Islet of Langerhans (tissue), 1 donor: ENCODE measurements around the gene AQP11.
A peak's percentile ranks its signal among the peaks of the same experiment; 100 is the strongest.
"Not testable (repeated sequence)": the region's sequence is repeated elsewhere in the genome, so short reads cannot be mapped to it uniquely, and the experiment has no call there.

Experiments
- FAIRE-seq: peaks from one replicate; lab custom pipeline; 2011; peaks lifted over from hg19 to GRCh38; lab: Jason Lieb, UNC

AQP11 gene

GRCh38 chr11:77589521-77590193, at the start of gene AQP11:
TSS of gene AQP11 (plus strand) at chr11:77589953. CDS start at chr11:77589993, 40 bp downstream.
- no peak for FAIRE-seq

GRCh38 chr11:77542296-77542695, 47.5 kb upstream of the AQP11 start:
- FAIRE-seq: no peak

- no peak for FAIRE-seq
Observed at GRCh38 chr11:77547047-77547836, 42.5 kb upstream of the AQP11 start.

- peak; percentile 96 for FAIRE-seq
Observed at GRCh38 chr11:77547863-77548551, 41.7 kb upstream of the AQP11 start.

GRCh38 chr11:77548552-77549445, 41.0 kb upstream of the AQP11 start:
- no peak for FAIRE-seq

GRCh38 chr11:77551426-77551825, 38.3 kb upstream of the AQP11 start:
- not testable (repeated sequence) for FAIRE-seq

GRCh38 chr11:77557553-77557952, 32.2 kb upstream of the AQP11 start:
- FAIRE-seq: no peak

GRCh38 chr11:77558380-77558779, 31.4 kb upstream of the AQP11 start:
- no peak for FAIRE-seq

- no peak for FAIRE-seq
Observed at GRCh38 chr11:77559686-77560401, 29.9 kb upstream of the AQP11 start.

GRCh38 chr11:77560605-77561004, 29.1 kb upstream of the AQP11 start:
- no peak for FAIRE-seq

GRCh38 chr11:77561257-77561656, 28.5 kb upstream of the AQP11 start:
- no peak for FAIRE-seq

GRCh38 chr11:77568306-77568705, 21.4 kb upstream of the AQP11 start:
- no peak for FAIRE-seq

GRCh38 chr11:77568916-77569675, 20.7 kb upstream of the AQP11 start:
- FAIRE-seq: no peak

- FAIRE-seq: no peak
Observed at GRCh38 chr11:77569676-77570070, 20.1 kb upstream of the AQP11 start.

GRCh38 chr11:77570896-77571295, 18.9 kb upstream of the AQP11 start:
- not testable (repeated sequence) for FAIRE-seq

GRCh38 chr11:77575428-77575827, 14.3 kb upstream of the AQP11 start:
- FAIRE-seq: not testable (repeated sequence)

- no peak for FAIRE-seq
Observed at GRCh38 chr11:77580712-77581337, 8.9 kb upstream of the AQP11 start.

- FAIRE-seq: no peak
Observed at GRCh38 chr11:77589181-77589520, 602 bp upstream of the AQP11 start.

GRCh38 chr11:77590194-77590782, 535 bp downstream of the AQP11 start:
- no peak for FAIRE-seq

GRCh38 chr11:77592727-77593126, 3.0 kb downstream of the AQP11 start:
- no peak for FAIRE-seq
